HepG2 (cell line): Measurements from ENCODE around the gene YY1. TPM values are rescaled to one million over a fixed set of nuclear protein-coding genes. Genes with fewer than 3 reads are reported as not detected.
A peak's percentile ranks its signal among the peaks of the same experiment; 100 is the strongest.

ENCODE experiments used
- ATAC-seq: fragments of 200-7000 bp; cut with Tn5 transposase; 3 replicates; pipeline ENCODE4 v1.9.1; 2020; ENCODE audit warnings: mild to moderate bottlenecking, moderate library complexity
- BruUV-seq: library from RNA; stranded (reverse); fragments of 400-500 nt; replicated peaks from 2 replicates; lab custom pipeline; 2021; lab: Mats Ljungman, UMichigan
- CTCF ChIA-PET: fragments of 300-600 bp; formaldehyde crosslinking; extraction: SDS; loops from one replicate; lab custom pipeline; 2021; ENCODE audit warnings: low total read pairs, inconsistent platforms, low intra/inter-chr PET ratio; lab: Yijun Ruan, JAX
- POLR2A ChIA-PET: fragments of 350-600 bp; sonication (Branson Sonifier 250); formaldehyde crosslinking; loops from one replicate; lab custom pipeline; 2020; ENCODE audit warnings: antibody characterized with exemption, inconsistent platforms; lab: Yijun Ruan, JAX
- DNase-seq: peaks from one replicate; pipeline ENCODE4 v3.0.0-alpha.2; 2015; ENCODE audit warnings: low spot score
- FAIRE-seq: peaks from 3 replicates; lab custom pipeline; 2011; peaks lifted over from hg19 to GRCh38; lab: Jason Lieb, UNC
- H2AFZ ChIP-seq: one replicate; pipeline ENCODE4 v1.6.1; 2011; ENCODE audit warnings: low read length, inconsistent platforms
- H3K27ac ChIP-seq: fragments of 300-600 bp; 3 replicates; pipeline ENCODE4 v1.8.0; 2011; ENCODE audit warnings: mixed run types, mild to moderate bottlenecking, mixed read lengths, low read length, inconsistent platforms; ENCODE audit not compliant: insufficient read depth; ENCODE audit errors: extremely low read length
- H3K27me3 ChIP-seq, 2 experiments: fragments of 200-600 bp in 1 of 2; 2 replicates in 1 of 2; 3 replicates in 1 of 2; pipeline versions ENCODE4 v1.6.0 to v1.8.0; 2011; ENCODE audit warnings: low read length in 2 of 2, mild to moderate bottlenecking in 2 of 2, moderate library complexity in 2 of 2, inconsistent platforms in 1 of 2; ENCODE audit not compliant: insufficient read depth in 2 of 2, control insufficient read depth in 1 of 2
- H3K36me3 ChIP-seq, 2 experiments: fragments of 200-600 bp in 1 of 2; replicated peaks in 1 of 2; 2 replicates in 1 of 2; 3 replicates in 1 of 2; pipeline versions ENCODE4 v1.5.1 to v1.8.0; 2011; ENCODE audit warnings: low read length in 2 of 2, inconsistent platforms in 1 of 2; ENCODE audit not compliant: insufficient read depth in 2 of 2, control insufficient read depth in 1 of 2
- H3K4me1 ChIP-seq: 2 replicates; pipeline ENCODE4 v1.5.1; 2012; ENCODE audit warnings: low read length, inconsistent platforms; ENCODE audit not compliant: insufficient read depth
- H3K4me2 ChIP-seq: 2 replicates; pipeline ENCODE4 v1.6.0; 2011; ENCODE audit warnings: low read depth, low read length, inconsistent platforms
- H3K4me3 ChIP-seq, 3 experiments: fragments of 200-600 bp in 1 of 3; sonication (generic), shearing (Covaris generic) in 1 of 3; replicated peaks in 1 of 3; 2 replicates each; pipeline ENCODE4 v1.5.1; 2011 to 2016; ENCODE audit warnings: low read length in 3 of 3, inconsistent platforms in 2 of 3, low read depth in 2 of 3, mild to moderate bottlenecking in 2 of 3, control low read depth in 1 of 3, mixed read lengths in 1 of 3; ENCODE audit not compliant: insufficient read depth in 1 of 3
- H3K79me2 ChIP-seq: one replicate; pipeline ENCODE4 v1.6.1; 2011; ENCODE audit warnings: low read length, inconsistent platforms; ENCODE audit not compliant: insufficient read depth
- H3K9ac ChIP-seq: 2 replicates; pipeline ENCODE4 v1.6.0; 2011; ENCODE audit warnings: mild to moderate bottlenecking, low read depth, low read length, inconsistent platforms; ENCODE audit not compliant: insufficient read depth
- H3K9me3 ChIP-seq: 2 replicates; pipeline ENCODE4 v1.5.1; 2012; ENCODE audit warnings: mild to moderate bottlenecking, low read length
- H4K20me1 ChIP-seq: 2 replicates; pipeline ENCODE4 v1.6.0; 2011; ENCODE audit warnings: inconsistent platforms, mild to moderate bottlenecking, low read length, moderate library complexity; ENCODE audit not compliant: insufficient read depth
- ATAD3A ChIP-seq: sonication (generic); formaldehyde crosslinking; IDR thresholded peaks from 2 replicates; pipeline ENCODE4 v1.4.0; 2020; ENCODE audit warnings: missing genetic modification reagents
- E2F2 ChIP-seq: sonication (generic); formaldehyde crosslinking; IDR thresholded peaks from 2 replicates; pipeline ENCODE4 v1.4.0; 2020; ENCODE audit warnings: missing genetic modification reagents, borderline replicate concordance
- HIC2 ChIP-seq: sonication (generic); formaldehyde crosslinking; IDR thresholded peaks from 2 replicates; pipeline ENCODE4 v1.9.0; 2022; ENCODE audit warnings: low read depth, missing genetic modification reagents
- HNRNPL ChIP-seq: fragments of 200-400 bp; formaldehyde crosslinking; IDR thresholded peaks from 2 replicates; pipeline ENCODE4 v1.6.1; 2017; ENCODE audit warnings: mild to moderate bottlenecking, low read depth, low read length
- KDM2A ChIP-seq: sonication (generic); formaldehyde crosslinking; IDR thresholded peaks from 2 replicates; pipeline ENCODE4 v1.4.0; 2020; ENCODE audit warnings: low read depth, missing genetic modification reagents, borderline replicate concordance
- MAX ChIP-seq: IDR thresholded peaks from 2 replicates; pipeline ENCODE4 v1.6.1; 2012; ENCODE audit warnings: inconsistent platforms
- MEF2D ChIP-seq: sonication (generic); formaldehyde crosslinking; IDR thresholded peaks from 2 replicates; pipeline ENCODE4 v1.5.1; 2020; ENCODE audit warnings: mild to moderate bottlenecking, missing genetic modification reagents
- SAP130 ChIP-seq: IDR thresholded peaks from 2 replicates; pipeline ENCODE4 v1.6.1; 2016; ENCODE audit warnings: low read depth
- YY1 ChIP-seq: IDR thresholded peaks from 2 replicates; pipeline ENCODE4 v1.6.1; 2011; ENCODE audit warnings: low read length, low read depth, moderate library complexity, mild to moderate bottlenecking; ENCODE audit not compliant: insufficient read depth, insufficient replicate concordance
- ZBTB7A ChIP-seq: sonication (generic); formaldehyde crosslinking; IDR thresholded peaks from 2 replicates; pipeline ENCODE4 v1.8.0; 2022; ENCODE audit warnings: mild to moderate bottlenecking, missing genetic modification reagents
- ZFX ChIP-seq: sonication (generic); formaldehyde crosslinking; IDR thresholded peaks from 2 replicates; pipeline ENCODE4 v1.4.0; 2020; ENCODE audit warnings: mild to moderate bottlenecking, low read depth, missing genetic modification reagents, moderate library complexity
- ZFY ChIP-seq: sonication (generic); formaldehyde crosslinking; IDR thresholded peaks from 2 replicates; pipeline ENCODE4 v1.4.0; 2020; ENCODE audit warnings: missing genetic modification reagents
- ZKSCAN8 ChIP-seq: IDR thresholded peaks from 2 replicates; pipeline ENCODE4 v1.6.1; 2016; ENCODE audit warnings: borderline replicate concordance, missing genetic modification reagents, missing compliant biosample characterization
- ZNF121 ChIP-seq: sonication (generic); formaldehyde crosslinking; IDR thresholded peaks from 2 replicates; pipeline ENCODE4 v1.5.0; 2020; ENCODE audit warnings: mild to moderate bottlenecking, missing genetic modification reagents
- ZNF574 ChIP-seq: sonication (generic); formaldehyde crosslinking; IDR thresholded peaks from 2 replicates; pipeline ENCODE4 v1.4.0; 2020; ENCODE audit warnings: missing genetic modification reagents
- ZSCAN25 ChIP-seq: sonication (generic); formaldehyde crosslinking; IDR thresholded peaks from 2 replicates; pipeline ENCODE4 v1.8.0; 2022; ENCODE audit warnings: mild to moderate bottlenecking, missing genetic modification reagents
- WGBS: methylation state at CpG from one replicate; pipeline ENCODE4 v1.1.6; 2017; ENCODE audit warnings: low lambda C conversion rate; 5-methylcytosine and 5-hydroxymethylcytosine counted together
- in situ Hi-C: cut with HindIII; loops from 2 replicates; pipeline ENCODE4 v1.10.0; 2017; ENCODE audit warnings: low pct_unique_long_range_greater_than_20kb; ENCODE audit not compliant: extremely low pct_ligation_motif_present
- intact Hi-C: fragments of 100-400 bp; cut with micrococcal nuclease; formaldehyde crosslinking; loops from one replicate; pipeline ENCODE4 v1.10.0; 2022; ENCODE audit not compliant: unreplicated experiment
- polyA plus RNA-seq, 8 experiments: library from polyadenylated mRNA; depleted of rRNA in 3 of 8; stranded (reverse) in 7 of 8; unstranded in 1 of 8; fragments of >200 nt; fragmentation: Illumina TruSeq in 4 of 8; extraction: Trizol in 4 of 8; gene quantifications; 2 replicates each; pipeline versions ENCODE4 v1.2.1 to v1.2.3, GENCODE V29; 2011 to 2016; ENCODE audit warnings: low read depth in 4 of 8, missing spikeins in 1 of 8, mixed read lengths in 1 of 8; ENCODE audit not compliant: insufficient read depth in 1 of 8
- total RNA-seq, 5 experiments: library from RNA; depleted of rRNA; stranded (reverse); fragments of >200 nt; fragmentation: Illumina TruSeq; extraction: Trizol; gene quantifications; 2 replicates each; pipeline ENCODE4 v1.2.3, GENCODE V29; 2016; ENCODE audit warnings: low read depth in 1 of 5

YY1 gene
- total and polyA plus RNA-seq, 2 of the 13 experiments (the other 11 are each of a cell fraction or from before 2014, with no cell fraction given) = 29.4 to 68.1 TPM

- Histone ChIP-seq H3K4me3 (peak overlapping the region in 1 of 3 experiments; percentile 52; a peak in 1 of 6 replicates), H3K4me2 (peak overlapping the region; percentile 80), H4K20me1 (no peaks in the 10 kb centered on the region), H3K79me2 (no peaks in the 10 kb centered on the region), H2AFZ (no peak overlapping the region), H3K4me1 (peaks cover 83% of the 10 kb centered on the region), H3K9me3 (no peaks in the 10 kb centered on the region), H3K9ac (no peak overlapping the region), H3K27ac (no peak overlapping the region), H3K27me3 (peaks cover 0 to 2% of the 10 kb centered on the region in 2 experiments; a peak in 1 of 5 replicates), H3K36me3 (no peaks in the 10 kb centered on the region)
- BruUV-seq = no TSS peak
- ChIA-PET CTCF (no interaction called here), POLR2A (interaction anchor here (0.6 to 1.2 kb wide), 3 partner anchors 8 to 1787 kb away, joined by 4 to 5 read pairs (median 4); no protein-coding TSS in a partner anchor)
- DNase-seq (no peak), ATAC-seq (no peak), FAIRE-seq (no peak)
- WGBS = 0% methylated on average over 2 of the region's 9 CpGs
- in situ Hi-C loops = no loop called here
- intact Hi-C loops = loop anchor here (2.0 to 5.0 kb wide), 2 partner anchors 15 to 56 kb away; partner anchors contain the start of genes SLC25A29 and WDR25
- peak; percentile 94 for TF ChIP-seq HIC2 (CRISPR knock-in tag)
- 0 out of 2 replicates have a peak, but pooled peaks have one; percentile 46 for TF ChIP-seq ZBTB7A (CRISPR knock-in tag)
- TF ChIP-seq MAX = 0 out of 2 replicates have a peak, but pooled peaks have one; percentile 12
- TF ChIP-seq KDM2A (CRISPR knock-in tag) = 0 out of 2 replicates have a peak, but pooled peaks have one; percentile 1
- TF ChIP-seq YY1 = peak; percentile 14
- TF ChIP-seq ZNF121 (CRISPR knock-in tag) = peak; percentile 76
- peak; percentile 21; the same call in 1 of the 2 replicates for TF ChIP-seq ZFY (CRISPR knock-in tag)
- 0 out of 2 replicates have a peak, but pooled peaks have one; percentile 14 for TF ChIP-seq SAP130 (CRISPR knock-in tag)
- no peak for TF ChIP-seq ATAD3A
- peak; percentile 26; the same call in 1 of the 2 replicates for TF ChIP-seq ZFX (CRISPR knock-in tag)
- TF ChIP-seq ZSCAN25 (CRISPR knock-in tag) = 0 out of 2 replicates have a peak, but pooled peaks have one; percentile 27
- TF ChIP-seq HNRNPL = peak; percentile 87; the same call in 1 of the 2 replicates
- no peak for TF ChIP-seq ZKSCAN8 (CRISPR knock-in tag)
- TF ChIP-seq ZNF574 (CRISPR knock-in tag) = no peak
- peak; percentile 29; the same call in 1 of the 2 replicates for TF ChIP-seq E2F2 (CRISPR knock-in tag)
- TF ChIP-seq MEF2D (CRISPR knock-in tag) = peak; percentile 63
These were observed 82.7 kb downstream of the YY1 start for GRCh38 chr14:100321473-100322137.
